WTC11 (cell line): ENCODE measurements around the gene RPS29.

Source experiments
- ATF1 ChIP-seq: sonication (generic); formaldehyde crosslinking; IDR thresholded peaks from 2 replicates; pipeline ENCODE4 v1.8.1; 2023; ENCODE audit warnings: mild to moderate bottlenecking, moderate library complexity, missing genetic modification reagents
- CTCF ChIP-seq: fragments of 200-600 bp; IDR thresholded peaks from 2 replicates; pipeline ENCODE4 v1.8.0; 2022; ENCODE audit warnings: antibody characterized with exemption
- ETV6 ChIP-seq: sonication (generic); formaldehyde crosslinking; IDR thresholded peaks from 2 replicates; pipeline ENCODE4 v1.8.1; 2022; ENCODE audit warnings: mild to moderate bottlenecking, missing genetic modification reagents
- MAX ChIP-seq: sonication (generic); formaldehyde crosslinking; IDR thresholded peaks from 2 replicates; pipeline ENCODE4 v1.8.0; 2022; ENCODE audit warnings: mild to moderate bottlenecking, missing genetic modification reagents

GRCh38 chr14:49582113-49582977 lies 3.8 kb downstream of the RPS29 start:
- TF ChIP-seq CTCF, result no peak
- no peak for TF ChIP-seq ATF1 (CRISPR knock-in tag)
- no peak for TF ChIP-seq ETV6 (CRISPR knock-in tag)
- no peak for TF ChIP-seq MAX (CRISPR knock-in tag)
